Esophagus muscularis mucosa (tissue), 4 donors: Measurements from ENCODE around the gene NR2F1.

ENCODE experiments used
- CTCF ChIP-seq, 3 experiments: fragments of 200-600 bp in 2 of 3; fragments of 450-650 bp in 1 of 3; sonication (generic) in 2 of 3; IDR thresholded peaks; one replicate each; pipeline ENCODE4 v1.5.1; 2017 to 2019; ENCODE audit warnings: antibody characterized with exemption in 3 of 3, mild to moderate bottlenecking in 2 of 3, moderate library complexity in 1 of 3
- EP300 ChIP-seq: sonication (generic); formaldehyde crosslinking; IDR thresholded peaks from one replicate; pipeline ENCODE4 v1.6.1; 2017; ENCODE audit warnings: antibody characterized with exemption
- POLR2A ChIP-seq: fragments of 450-650 bp; IDR thresholded peaks from one replicate; pipeline ENCODE4 v1.6.1; 2017; ENCODE audit warnings: antibody characterized with exemption, moderate library complexity, mild to moderate bottlenecking, low read depth
- POLR2AphosphoS5 ChIP-seq, 2 donors: sonication (generic); formaldehyde crosslinking; IDR thresholded peaks; one replicate each; pipeline ENCODE4 v1.6.1; 2017; ENCODE audit warnings: antibody characterized with exemption in 2 of 2

GRCh38 chr5:93635991-93636390 lies 53.0 kb downstream of the NR2F1 start:
- TF ChIP-seq CTCF (IDR thresholded peaks at IDR 0.05), result no peak
- no peak for TF ChIP-seq POLR2AphosphoS5 (IDR thresholded peaks at IDR 0.05)
- no peak for TF ChIP-seq POLR2A
- no peak for TF ChIP-seq EP300
